Chondrocyte (in vitro differentiated cells): ENCODE data around the gene TIAM2. TPM values are rescaled to one million over a fixed set of nuclear protein-coding genes. Genes with fewer than 3 reads are reported as not detected.
A peak's percentile ranks its signal among the peaks of the same experiment; 100 is the strongest.

Source experiments
- DNase-seq: peaks from one replicate; pipeline ENCODE4 v3.0.0; 2021; ENCODE audit warnings: mixed read lengths, low spot score
- H3K27ac Mint-ChIP-seq: one replicate; pipeline ENCODE4 v1.8.0; 2021; ENCODE audit warnings: mild to moderate bottlenecking, moderate library complexity, mixed read lengths; ENCODE audit not compliant: unreplicated experiment
- H3K27me3 Mint-ChIP-seq: 2 replicates; pipeline ENCODE4 v1.8.0; 2021; ENCODE audit warnings: low read depth, mixed read lengths
- H3K36me3 Mint-ChIP-seq: 2 replicates; pipeline ENCODE4 v1.8.0; 2021; ENCODE audit warnings: low read depth, mixed read lengths
- H3K4me1 Mint-ChIP-seq: 2 replicates; pipeline ENCODE4 v1.8.0; 2021; ENCODE audit warnings: low read depth, mild to moderate bottlenecking, mixed read lengths
- H3K4me3 Mint-ChIP-seq: one replicate; pipeline ENCODE4 v1.8.0; 2021; ENCODE audit warnings: mild to moderate bottlenecking, moderate library complexity, mixed read lengths; ENCODE audit not compliant: unreplicated experiment
- H3K9me3 Mint-ChIP-seq: 2 replicates; pipeline ENCODE4 v1.8.0; 2021; ENCODE audit warnings: low read depth, mixed read lengths
- CTCF ChIP-seq: fragments of 200-600 bp; sonication (generic); IDR thresholded peaks from 2 replicates; pipeline ENCODE4 v1.5.0; 2021; ENCODE audit warnings: antibody characterized with exemption, mild to moderate bottlenecking, moderate library complexity
- total RNA-seq: library from RNA; stranded (reverse); gene quantifications from 3 replicates; pipeline ENCODE4 v1.2.1, GENCODE V29; 2021

TIAM2 gene
- total RNA-seq, 1 donor from 2014 or later = 13.8 TPM

- TF ChIP-seq CTCF = no peak
- no peaks in the 10 kb centered on the region for H3K27me3 Mint-ChIP-seq
- H3K4me1 Mint-ChIP-seq = peaks cover 11% of the 10 kb centered on the region
- no peak for DNase-seq
- H3K27ac Mint-ChIP-seq = no peak overlapping the region
- no peaks in the 10 kb centered on the region for H3K9me3 Mint-ChIP-seq
- H3K4me3 Mint-ChIP-seq = no peak overlapping the region
- H3K36me3 Mint-ChIP-seq = peaks cover 3% of the 10 kb centered on the region
Observed at GRCh38 chr6:155195903-155196302, 200.8 kb downstream of the TIAM2 start.

GRCh38 chr6:155196911-155197310 lies 201.8 kb downstream of the TIAM2 start:
- no peak for TF ChIP-seq CTCF
- H3K27me3 Mint-ChIP-seq = no peaks in the 10 kb centered on the region

GRCh38 chr6:155197932-155198331 lies 202.8 kb downstream of the TIAM2 start:
- no peak overlapping the region for H3K27ac Mint-ChIP-seq
- TF ChIP-seq CTCF = no peak
- H3K36me3 Mint-ChIP-seq = peaks cover 4% of the 10 kb centered on the region
- no peaks in the 10 kb centered on the region for H3K9me3 Mint-ChIP-seq
- DNase-seq = no peak
- H3K4me3 Mint-ChIP-seq = no peak overlapping the region
- H3K27me3 Mint-ChIP-seq = no peaks in the 10 kb centered on the region
- H3K4me1 Mint-ChIP-seq = peaks cover 22% of the 10 kb centered on the region

More at GRCh38 chr6:155196911-155197310, 201.8 kb downstream of the TIAM2 start:
- no peak overlapping the region for H3K4me3 Mint-ChIP-seq
- no peak overlapping the region for H3K27ac Mint-ChIP-seq
- H3K9me3 Mint-ChIP-seq = no peaks in the 10 kb centered on the region
- peaks cover 19% of the 10 kb centered on the region for H3K4me1 Mint-ChIP-seq
- peaks cover 4% of the 10 kb centered on the region for H3K36me3 Mint-ChIP-seq
- DNase-seq = no peak

GRCh38 chr6:155200012-155200411 lies 204.9 kb downstream of the TIAM2 start:
- Mint-ChIP-seq H3K4me3 (no peak overlapping the region), H3K4me1 (peaks cover 22% of the 10 kb centered on the region), H3K27me3 (no peaks in the 10 kb centered on the region), H3K27ac (no peak overlapping the region), H3K36me3 (peaks cover 4% of the 10 kb centered on the region), H3K9me3 (no peaks in the 10 kb centered on the region)
- DNase-seq = no peak
- no peak for TF ChIP-seq CTCF

- H3K27me3 Mint-ChIP-seq = no peaks in the 10 kb centered on the region
- peak overlapping the region; percentile 90 for H3K27ac Mint-ChIP-seq
- peaks cover 22% of the 10 kb centered on the region for H3K4me1 Mint-ChIP-seq
- no peak for DNase-seq
- no peak for TF ChIP-seq CTCF
- H3K9me3 Mint-ChIP-seq = no peaks in the 10 kb centered on the region
- H3K36me3 Mint-ChIP-seq = peaks cover 4% of the 10 kb centered on the region
- H3K4me3 Mint-ChIP-seq = no peak overlapping the region
Observed at GRCh38 chr6:155201461-155202226, 206.5 kb downstream of the TIAM2 start.
